ACHN (cell line): ENCODE data around the gene GBX1.

Experiments
- DNase-seq: peaks from one replicate; pipeline ENCODE4 v3.0.0-alpha.2; 2015
- in situ Hi-C: cut with HindIII; loops from 2 replicates; pipeline ENCODE4 v1.10.0; 2017; ENCODE audit warnings: low sequenced_read_pairs, low pct_ligation_motif_present, low pct_unique_long_range_greater_than_20kb

The GBX1 gene

GRCh38 chr7:151107882-151108281 lies 59.6 kb downstream of the GBX1 start:
- in situ Hi-C loops, result no loop called here
- no peak for DNase-seq

- in situ Hi-C loops, result no loop called here
- DNase-seq, result no peak
These were observed 62.9 kb downstream of the GBX1 start for GRCh38 chr7:151104411-151105235.

- in situ Hi-C loops, result no loop called here
- no peak for DNase-seq
These were observed 63.5 kb downstream of the GBX1 start for GRCh38 chr7:151103973-151104372.

- DNase-seq, result no peak
- in situ Hi-C loops, result no loop called here
These were observed 64.5 kb downstream of the GBX1 start for GRCh38 chr7:151102991-151103390.

GRCh38 chr7:151101621-151102396 lies 65.7 kb downstream of the GBX1 start:
- no peak for DNase-seq
- in situ Hi-C loops, result no loop called here

- in situ Hi-C loops, result no loop called here
- DNase-seq, result no peak
These were observed 66.6 kb downstream of the GBX1 start for GRCh38 chr7:151100921-151101320.

- in situ Hi-C loops, result no loop called here
- no peak for DNase-seq
These were observed 67.8 kb downstream of the GBX1 start for GRCh38 chr7:151099486-151100211.
